Measurements from ENCODE around the gene FOXN3.

DNA sequence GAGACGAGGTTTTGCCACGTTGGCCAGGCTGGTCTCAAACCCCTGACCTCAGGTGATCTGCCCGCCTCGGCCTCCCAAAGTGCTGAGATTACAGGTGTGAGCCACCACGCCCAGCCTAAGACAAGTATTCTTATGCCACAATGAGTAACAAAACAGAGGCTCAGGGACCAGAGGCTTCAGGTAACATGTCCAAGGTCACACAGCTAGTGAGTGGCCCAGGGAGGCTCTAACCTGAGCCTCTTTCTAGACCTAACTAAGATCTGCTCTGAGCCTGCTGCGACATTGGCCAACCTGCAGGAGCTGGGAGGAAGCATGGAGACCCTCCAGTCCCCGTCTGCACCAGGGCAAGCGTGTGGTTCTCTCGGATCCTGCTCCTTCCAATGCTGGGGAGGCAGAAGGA is 77.9 kb downstream of the FOXN3 start:
- TF ChIP-seq, protein P1, sequence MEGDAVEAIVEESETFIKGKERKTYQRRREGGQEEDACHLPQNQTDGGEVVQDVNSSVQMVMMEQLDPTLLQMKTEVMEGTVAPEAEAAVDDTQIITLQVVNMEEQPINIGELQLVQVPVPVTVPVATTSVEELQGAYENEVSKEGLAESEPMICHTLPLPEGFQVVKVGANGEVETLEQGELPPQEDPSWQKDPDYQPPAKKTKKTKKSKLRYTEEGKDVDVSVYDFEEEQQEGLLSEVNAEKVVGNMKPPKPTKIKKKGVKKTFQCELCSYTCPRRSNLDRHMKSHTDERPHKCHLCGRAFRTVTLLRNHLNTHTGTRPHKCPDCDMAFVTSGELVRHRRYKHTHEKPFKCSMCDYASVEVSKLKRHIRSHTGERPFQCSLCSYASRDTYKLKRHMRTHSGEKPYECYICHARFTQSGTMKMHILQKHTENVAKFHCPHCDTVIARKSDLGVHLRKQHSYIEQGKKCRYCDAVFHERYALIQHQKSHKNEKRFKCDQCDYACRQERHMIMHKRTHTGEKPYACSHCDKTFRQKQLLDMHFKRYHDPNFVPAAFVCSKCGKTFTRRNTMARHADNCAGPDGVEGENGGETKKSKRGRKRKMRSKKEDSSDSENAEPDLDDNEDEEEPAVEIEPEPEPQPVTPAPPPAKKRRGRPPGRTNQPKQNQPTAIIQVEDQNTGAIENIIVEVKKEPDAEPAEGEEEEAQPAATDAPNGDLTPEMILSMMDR (IDR thresholded peaks at IDR 0.05), result no peak
- no peak for TF ChIP-seq ZFX (IDR thresholded peaks at IDR 0.05; ENCODE audit: borderline replicate concordance)

Measured in 22Rv1 (cell line).